A549 treated with RU486 at 1 μM for 4 hours (cell line): ENCODE data around the gene ANO3. TPM values are rescaled to one million over a fixed set of nuclear protein-coding genes. Genes with fewer than 3 reads are reported as not detected.

Source experiments
- total RNA-seq: library from RNA; stranded (reverse); fragments of 200-300 nt; extraction: Qiagen RNA extraction; gene quantifications from 5 replicates; pipeline ENCODE4 v1.2.3, GENCODE V29; 2022; ENCODE audit warnings: low read depth

The ANO3 gene
- total RNA-seq, result 0.02 to 0.19 TPM in 2 of 5 replicates, not detected in the others

DNA sequence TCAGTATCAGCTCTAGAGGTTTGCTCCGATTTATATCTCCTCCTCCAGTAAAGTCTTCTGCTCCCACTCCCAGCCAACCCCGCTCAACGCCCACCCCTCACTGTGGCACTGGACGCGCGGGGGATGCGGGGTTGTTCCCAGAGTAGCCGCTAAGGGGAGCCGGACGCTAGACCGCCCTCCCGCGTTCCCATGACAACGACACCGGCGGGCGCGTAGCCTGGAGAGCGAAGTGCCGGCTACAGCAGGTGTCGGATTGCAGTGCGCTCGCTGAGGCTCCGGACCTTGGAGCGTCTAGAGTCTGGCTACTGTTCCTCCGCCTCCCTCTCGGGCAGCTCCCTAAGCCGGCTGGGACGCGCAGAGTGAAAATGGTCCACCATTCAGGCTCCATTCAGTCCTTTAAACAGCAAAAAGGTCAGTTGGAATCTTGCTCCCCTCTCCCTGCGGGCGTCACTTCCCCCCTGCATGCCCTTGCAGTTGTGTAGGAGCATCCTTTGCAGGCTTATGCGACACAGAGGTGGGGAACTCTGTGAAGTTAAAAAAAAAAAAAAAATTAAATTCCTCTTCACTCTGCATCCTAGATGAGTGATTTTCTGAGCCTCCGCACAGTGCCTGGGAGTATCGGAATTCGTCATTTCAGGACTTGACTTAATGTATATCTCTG, at the start of gene ANO3:
Gene ANO3 (plus strand): TSS at position 220 of the 661 bp plus-strand sequence. CDS start 146 bp downstream, at position 366.

DNA sequence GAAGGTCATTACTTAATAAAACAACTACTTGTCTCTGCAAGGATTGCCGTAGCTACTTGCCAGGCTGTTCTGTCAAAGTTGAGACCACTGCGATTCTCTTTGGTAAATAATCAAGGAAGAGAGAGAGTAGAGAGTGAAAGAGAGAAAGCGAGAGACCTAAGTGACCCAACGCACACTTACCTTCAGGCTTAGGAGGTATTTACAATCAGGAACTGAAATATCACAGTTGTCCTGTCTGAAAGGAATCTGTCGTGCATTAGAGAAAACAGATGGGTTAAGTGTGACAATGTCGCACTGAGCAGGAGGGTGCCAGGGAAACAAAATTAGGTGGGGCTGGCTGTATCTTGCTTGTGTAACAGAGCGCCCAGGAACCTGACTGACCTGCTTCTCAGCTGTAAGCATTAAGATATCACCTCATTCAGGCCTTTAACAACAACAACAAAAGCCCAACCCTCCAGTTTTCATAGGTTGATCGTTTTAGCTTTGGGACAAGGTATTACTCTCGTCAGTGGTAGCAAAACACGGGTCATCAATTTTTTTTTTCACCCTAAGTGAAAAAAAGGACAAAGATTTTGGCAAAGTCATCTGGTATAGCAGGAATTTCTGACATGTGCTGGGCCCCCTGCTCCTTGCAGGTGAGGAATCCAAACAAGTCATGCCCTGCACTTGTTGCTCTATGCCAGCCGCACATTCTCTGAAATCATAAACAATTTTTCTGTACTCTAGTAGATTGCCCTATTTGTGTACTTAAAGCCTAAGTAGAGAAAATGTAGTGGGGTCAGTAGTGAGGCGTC, 240.1 kb downstream of the ANO3 start, which contains the start of gene MUC15:
Gene MUC15 (minus strand): TSS at position 403 of the 794 bp plus-strand sequence. CDS start 5,169 bp downstream, outside the sequence.

Other genes starting within 250 kb of the ANO3 start
- gene MUC15, start 240.1 kb downstream of the ANO3 start, total RNA-seq, result not detected in 5 replicates